Muscle of leg (tissue), 11 donors: ENCODE data around the gene MYO18A. TPM values are rescaled to one million over a fixed set of nuclear protein-coding genes. Genes with fewer than 3 reads are reported as not detected.
A peak's percentile ranks its signal among the peaks of the same experiment; 100 is the strongest.

Source experiments
- DNase-seq: peaks from one replicate; pipeline ENCODE4 v3.0.0; 2013
- H3K27ac ChIP-seq: one replicate; pipeline ENCODE4 v1.5.1; 2013; ENCODE audit warnings: mild to moderate bottlenecking, low read length, control low read depth
- H3K27me3 ChIP-seq: one replicate; pipeline ENCODE4 v1.6.1; 2013; ENCODE audit warnings: low read length; ENCODE audit not compliant: control insufficient read depth, insufficient read depth
- H3K36me3 ChIP-seq: one replicate; pipeline ENCODE4 v1.6.1; 2013; ENCODE audit warnings: low read length; ENCODE audit not compliant: control insufficient read depth, insufficient read depth
- H3K4me1 ChIP-seq: one replicate; pipeline ENCODE4 v1.6.1; 2013; ENCODE audit warnings: low read length; ENCODE audit not compliant: control insufficient read depth, insufficient read depth
- H3K4me3 ChIP-seq: one replicate; pipeline ENCODE4 v1.5.1; 2013; ENCODE audit warnings: low read length, control low read depth
- H3K9me3 ChIP-seq: replicated peaks from 2 replicates; pipeline ENCODE4 v1.6.1; 2013; ENCODE audit warnings: low read depth, low read length; ENCODE audit not compliant: control insufficient read depth
- WGBS: methylation state at CpG from one replicate; pipeline ENCODE4 v1.1.5; 2013; ENCODE audit warnings: missing lambda C conversion rate; ENCODE audit not compliant: insufficient coverage; 5-methylcytosine and 5-hydroxymethylcytosine counted together
- polyA plus RNA-seq, 8 donors: library from polyadenylated mRNA; unstranded; fragments of 120-200 nt; gene quantifications; one replicate each; pipeline versions ENCODE4 v1.2.1 to v1.2.3, GENCODE V29; 2013; ENCODE audit warnings: inconsistent platforms in 1 of 8, low replicate concordance in 1 of 8; ENCODE audit not compliant: insufficient read length in 8 of 8, insufficient read depth in 1 of 8
- total RNA-seq: library from RNA; stranded (reverse); fragments of 120-200 nt; gene quantifications from one replicate; pipeline ENCODE4 v1.2.4, GENCODE V29; 2013

The MYO18A gene
- total and polyA plus RNA-seq, 9 donors, result 157 to 309 (median 205) TPM

DNA sequence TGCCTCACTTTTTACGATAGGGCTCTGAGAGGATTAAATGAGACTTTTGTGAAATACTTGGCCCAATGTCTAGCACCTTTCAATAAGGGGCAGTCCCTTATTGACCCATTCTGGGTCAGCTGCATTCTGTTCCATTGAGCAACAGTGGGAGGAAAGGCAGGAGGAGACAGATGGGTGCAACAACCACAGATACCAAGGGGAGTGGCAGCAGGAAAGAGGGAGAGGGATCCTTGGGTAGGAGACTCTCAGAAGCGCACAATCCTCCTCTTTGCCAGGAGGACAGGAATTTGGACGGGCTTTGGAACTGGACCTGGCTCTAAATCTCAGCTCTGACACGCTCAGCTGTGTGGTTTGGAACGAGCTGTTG lies 133.7 kb downstream of the MYO18A start:
- peaks cover 33% of the 10 kb centered on the region for H3K4me1 ChIP-seq
- WGBS, result no CpG with 5 or more reads among the region's 5 CpGs
- no peaks in the 10 kb centered on the region for H3K36me3 ChIP-seq
- H3K27ac ChIP-seq, result no peak overlapping the region
- no peak for DNase-seq
- H3K27me3 ChIP-seq, result peaks cover 16% of the 10 kb centered on the region
- H3K4me3 ChIP-seq, result no peak overlapping the region
- no peaks in the 10 kb centered on the region for H3K9me3 ChIP-seq

DNA sequence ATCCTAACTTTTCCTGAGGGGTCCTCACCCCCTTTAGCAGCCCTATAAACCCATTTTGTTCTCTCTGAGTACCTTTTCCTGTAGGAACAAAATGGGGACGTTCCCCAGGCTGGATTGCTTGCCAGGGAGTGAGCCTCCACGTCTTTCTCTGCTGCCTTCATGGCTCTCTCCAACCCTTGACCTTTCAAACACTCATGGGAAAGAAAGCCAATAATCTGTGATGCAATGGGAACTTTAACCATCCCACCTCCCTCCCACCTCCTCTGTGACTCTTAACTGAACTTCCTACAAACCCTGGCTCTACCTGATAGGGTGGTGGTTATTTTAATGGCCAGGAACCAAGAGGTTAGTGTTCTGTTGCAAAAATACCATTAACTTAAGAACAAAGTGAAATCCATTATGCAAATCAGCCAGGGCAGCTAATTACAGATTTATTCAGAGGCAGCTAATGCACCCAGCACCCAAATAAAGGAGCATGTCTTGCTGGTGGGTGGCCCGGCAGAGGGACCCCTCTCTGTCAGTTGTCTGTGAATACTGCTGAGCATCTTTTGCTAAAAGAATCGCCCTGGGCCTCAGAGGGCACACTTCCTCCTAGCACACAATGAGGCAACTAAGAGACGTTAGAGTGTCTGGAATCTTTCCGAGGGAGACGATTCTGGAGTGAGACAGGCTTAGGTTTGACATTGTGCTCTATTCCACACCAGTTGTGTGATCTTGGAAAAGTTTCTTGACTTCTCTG lies 134.3 kb downstream of the MYO18A start:
- Histone ChIP-seq H3K27me3 (peaks cover 12% of the 10 kb centered on the region), H3K4me3 (no peak overlapping the region), H3K36me3 (no peaks in the 10 kb centered on the region), H3K27ac (no peak overlapping the region), H3K4me1 (peaks cover 33% of the 10 kb centered on the region), H3K9me3 (no peaks in the 10 kb centered on the region)
- no peak for DNase-seq
- WGBS, result 81% methylated on average over 3 of the region's 7 CpGs

DNA sequence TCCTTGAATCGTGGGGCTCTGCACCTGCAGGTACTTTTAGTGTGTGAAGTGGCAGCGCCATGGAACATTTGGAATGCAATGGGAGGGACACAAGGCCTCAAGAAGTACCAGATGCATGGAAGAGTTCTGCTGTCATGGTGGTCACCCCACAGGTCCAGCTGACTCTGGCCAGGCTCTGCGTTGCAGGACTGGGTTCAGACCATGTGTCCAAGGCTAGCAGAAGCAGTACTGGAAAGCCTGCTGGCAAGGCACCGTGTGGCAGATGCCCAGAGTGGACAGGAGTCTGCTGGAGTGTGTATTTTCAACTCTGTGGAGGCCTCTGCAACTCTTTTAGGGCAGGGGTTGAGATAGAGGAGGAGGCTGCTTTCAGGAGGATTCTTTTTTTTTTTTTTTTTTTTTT lies 135.2 kb downstream of the MYO18A start:
- no peaks in the 10 kb centered on the region for H3K9me3 ChIP-seq
- no peak overlapping the region for H3K4me3 ChIP-seq
- peaks cover 38% of the 10 kb centered on the region for H3K4me1 ChIP-seq
- peaks cover 10% of the 10 kb centered on the region for H3K27me3 ChIP-seq
- no peaks in the 10 kb centered on the region for H3K36me3 ChIP-seq
- no peak for DNase-seq
- H3K27ac ChIP-seq, result no peak overlapping the region
- 83% methylated on average over 4 of the region's 4 CpGs for WGBS

- Histone ChIP-seq H3K4me3 (no peak overlapping the region), H3K4me1 (peaks cover 29% of the 10 kb centered on the region), H3K9me3 (no peaks in the 10 kb centered on the region), H3K27me3 (peaks cover 6% of the 10 kb centered on the region), H3K27ac (no peak overlapping the region), H3K36me3 (no peaks in the 10 kb centered on the region)
- WGBS, result 83% methylated on average over 1 of the region's 3 CpGs
- no peak for DNase-seq
These were observed 136.6 kb downstream of the MYO18A start for GRCh38 chr17:29043539-29044145.

DNA sequence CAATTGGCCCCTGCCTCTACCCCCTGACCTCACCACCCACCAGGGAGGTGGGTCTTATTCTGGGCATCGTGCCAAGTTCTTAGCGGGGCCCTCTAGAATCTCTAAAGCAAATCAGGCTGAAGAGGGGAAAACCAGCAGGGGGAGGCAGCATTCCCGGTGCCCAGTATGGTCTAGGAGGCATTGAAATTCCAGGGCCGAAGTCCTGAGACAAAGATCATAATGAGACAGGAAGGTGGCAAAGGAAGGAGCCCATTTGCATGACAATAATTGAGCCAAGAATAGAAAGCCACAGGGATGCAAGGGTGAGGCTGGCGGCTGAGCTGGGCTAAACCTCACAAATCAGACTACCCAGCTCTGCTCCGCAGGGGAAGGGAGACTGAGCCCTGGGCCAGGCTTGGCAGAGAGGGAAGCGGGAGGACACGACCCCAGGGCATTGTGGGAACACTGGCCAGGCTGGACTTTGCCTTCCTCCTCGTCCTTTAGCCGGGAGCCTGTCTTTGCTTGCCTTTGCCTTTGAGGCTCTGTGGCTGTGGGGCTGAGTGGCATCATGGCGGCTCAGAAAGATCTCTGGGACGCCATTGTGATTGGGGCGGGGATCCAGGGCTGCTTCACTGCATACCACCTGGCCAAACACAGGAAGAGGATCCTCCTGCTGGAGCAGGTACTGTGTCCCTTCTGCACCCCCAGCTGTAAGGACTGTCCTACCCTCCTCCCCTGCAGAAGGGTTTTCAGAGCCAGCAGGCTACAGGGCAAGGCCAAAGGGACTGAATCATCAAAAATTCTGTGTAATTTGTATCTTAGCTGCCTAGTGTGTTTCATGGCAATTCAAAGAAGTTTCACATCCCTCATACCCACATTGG lies 137.3 kb downstream of the MYO18A start, which contains the start of gene PIPOX:
Gene PIPOX, plus strand, starts transcription at position 463 of the 860 bp plus-strand sequence. Its CDS starts 85 bp downstream, at position 548.
- H3K27me3 ChIP-seq, result peaks cover 10% of the 10 kb centered on the region
- H3K9me3 ChIP-seq, result no peaks in the 10 kb centered on the region
- H3K4me1 ChIP-seq, result peaks cover 24% of the 10 kb centered on the region
- peak; percentile 68 for DNase-seq
- 21% methylated on average over 7 of the region's 13 CpGs for WGBS
- no peak within 1 kb of the TSS for H3K4me3 ChIP-seq
- H3K27ac ChIP-seq, result peak within 1 kb of the TSS; percentile 51
- no peaks in the 10 kb centered on the region for H3K36me3 ChIP-seq

GRCh38 chr17:29042026-29042678 lies 138.0 kb downstream of the MYO18A start:
- Histone ChIP-seq H3K4me1 (peaks cover 24% of the 10 kb centered on the region), H3K27ac (no peak overlapping the region), H3K9me3 (no peaks in the 10 kb centered on the region), H3K27me3 (peaks cover 17% of the 10 kb centered on the region), H3K4me3 (no peak overlapping the region), H3K36me3 (no peaks in the 10 kb centered on the region)
- no peak for DNase-seq
- WGBS, result 53% methylated on average over 3 of the region's 11 CpGs

DNA sequence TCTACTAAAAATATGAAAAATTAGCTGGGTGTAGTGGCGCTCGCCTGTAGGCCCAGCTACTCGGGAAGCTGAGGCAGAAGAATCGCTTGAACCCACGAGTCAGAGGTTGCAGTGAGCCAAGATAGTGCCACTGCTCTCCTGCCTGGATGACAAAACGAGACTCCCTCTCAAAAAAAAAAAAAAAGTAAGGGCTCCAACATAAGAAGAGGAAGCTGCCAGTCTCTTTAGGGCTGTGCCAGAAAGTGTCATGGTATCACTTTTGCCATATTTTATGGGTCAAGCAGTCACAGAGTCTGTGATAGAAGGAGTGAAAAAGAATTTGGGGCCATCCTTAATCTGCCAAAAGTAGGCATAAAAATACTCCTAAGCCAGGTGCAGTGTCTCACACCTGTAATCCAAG lies 138.6 kb downstream of the MYO18A start:
- no peak overlapping the region for H3K27ac ChIP-seq
- peaks cover 24% of the 10 kb centered on the region for H3K4me1 ChIP-seq
- H3K4me3 ChIP-seq, result no peak overlapping the region
- H3K27me3 ChIP-seq, result peaks cover 21% of the 10 kb centered on the region
- H3K9me3 ChIP-seq, result no peaks in the 10 kb centered on the region
- WGBS, result 100% methylated on average over 5 of the region's 6 CpGs
- no peaks in the 10 kb centered on the region for H3K36me3 ChIP-seq
- no peak for DNase-seq

DNA sequence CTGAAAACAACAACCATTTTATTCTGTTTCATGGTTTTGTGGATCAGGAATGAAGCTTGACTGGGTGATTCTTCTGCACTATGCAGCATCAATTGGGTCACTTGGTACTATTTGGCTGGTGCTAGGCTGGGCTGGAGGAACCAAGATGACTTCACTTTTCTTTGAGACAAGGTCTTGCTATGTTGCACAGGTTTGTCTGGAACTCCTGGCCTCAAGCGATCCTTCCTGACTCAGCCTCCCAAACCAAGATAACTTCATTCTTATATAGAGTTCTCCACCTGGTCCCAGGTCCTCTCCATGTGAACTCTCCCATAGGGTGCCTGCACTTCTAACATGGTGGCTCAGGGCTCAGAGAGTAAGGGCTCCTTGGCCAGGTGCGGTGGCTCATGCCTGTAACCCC lies 139.1 kb downstream of the MYO18A start:
- Histone ChIP-seq H3K4me1 (peaks cover 24% of the 10 kb centered on the region), H3K4me3 (no peak overlapping the region), H3K36me3 (no peaks in the 10 kb centered on the region), H3K27me3 (peaks cover 25% of the 10 kb centered on the region), H3K9me3 (no peaks in the 10 kb centered on the region), H3K27ac (no peak overlapping the region)
- WGBS, result 91% methylated on average over 2 of the region's 2 CpGs
- no peak for DNase-seq

- WGBS, result 69% methylated on average over 11 of the region's 13 CpGs
- Histone ChIP-seq H3K4me1 (peaks cover 24% of the 10 kb centered on the region), H3K27ac (no peak overlapping the region), H3K27me3 (peaks cover 33% of the 10 kb centered on the region), H3K9me3 (peaks cover 3% of the 10 kb centered on the region), H3K36me3 (no peaks in the 10 kb centered on the region), H3K4me3 (no peak overlapping the region)
- peak; percentile 72 for DNase-seq
These were observed 140.2 kb downstream of the MYO18A start for GRCh38 chr17:29039764-29040598.
